Neural cell (in vitro differentiated cells): ENCODE measurements around the gene SPDYE5.
"Not testable (repeated sequence)": the region's sequence is repeated elsewhere in the genome, so short reads cannot be mapped to it uniquely, and the experiment has no call there.

Experiments used
- EP300 ChIP-seq: fragments of 450-650 bp; conservative IDR thresholded peaks from 2 replicates; pipeline ENCODE4 v1.6.1; 2014; ENCODE audit warnings: antibody characterized with exemption, mild to moderate bottlenecking, moderate library complexity; ENCODE audit not compliant: poor library complexity, severe bottlenecking
- EZH2 ChIP-seq: fragments of 200-600, 300-800 bp; shearing (Covaris generic), sonication (generic); IDR thresholded peaks from 2 replicates; pipeline ENCODE4 v1.6.1; 2014; ENCODE audit warnings: antibody characterized with exemption, low read length, borderline replicate concordance, mild to moderate bottlenecking; ENCODE audit not compliant: insufficient read depth, poor library complexity, severe bottlenecking
- MXI1 ChIP-seq: fragments of 450-650 bp; conservative IDR thresholded peaks from 2 replicates; pipeline ENCODE4 v1.6.1; 2014; ENCODE audit warnings: antibody characterized with exemption, mild to moderate bottlenecking; ENCODE audit not compliant: poor library complexity, severe bottlenecking
- POLR2AphosphoS5 ChIP-seq: IDR thresholded peaks from 2 replicates; pipeline ENCODE4 v1.6.1; 2012
- RAD21 ChIP-seq: fragments of 450-650 bp; conservative IDR thresholded peaks from 2 replicates; pipeline ENCODE4 v1.6.1; 2014; ENCODE audit warnings: antibody characterized with exemption, mild to moderate bottlenecking, moderate library complexity
- SMC3 ChIP-seq: fragments of 450-650 bp; conservative IDR thresholded peaks from 2 replicates; pipeline ENCODE4 v1.6.1; 2014; ENCODE audit warnings: antibody characterized with exemption, mild to moderate bottlenecking, moderate library complexity; ENCODE audit not compliant: poor library complexity
- TAF1 ChIP-seq: IDR thresholded peaks from 2 replicates; pipeline ENCODE4 v1.6.1; 2012; ENCODE audit warnings: low read depth
- TF ChIP-seq, protein P1 (sequence below): fragments of 450-650 bp; IDR thresholded peaks from 2 replicates; pipeline ENCODE4 v1.5.1; 2014; ENCODE audit warnings: antibody characterized with exemption, mild to moderate bottlenecking, moderate library complexity; ENCODE audit not compliant: poor library complexity, severe bottlenecking
- TF ChIP-seq, protein P2 (sequence below): IDR thresholded peaks from 2 replicates; pipeline ENCODE4 v1.6.1; 2012; ENCODE audit warnings: borderline replicate concordance

DNA sequence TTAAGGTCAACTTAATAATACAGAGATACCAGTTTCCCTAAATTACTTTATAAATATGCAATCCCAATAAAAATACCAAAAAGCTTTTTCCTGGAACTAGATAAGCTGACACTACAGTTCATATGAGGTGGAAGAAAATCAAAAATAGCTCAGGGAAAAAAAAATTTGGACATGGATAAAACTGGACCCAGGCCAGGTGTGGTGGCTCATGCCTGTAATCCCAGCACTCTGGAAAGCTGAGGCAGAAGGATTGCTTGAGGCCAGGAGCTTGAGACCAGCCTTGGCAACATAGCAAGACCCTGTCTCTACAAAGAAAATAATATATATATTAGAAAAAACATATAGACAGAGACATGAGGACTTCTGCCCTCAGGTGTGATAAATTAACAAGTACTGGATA lies 14.7 kb upstream of the SPDYE5 start:
- TF ChIP-seq, protein P1, sequence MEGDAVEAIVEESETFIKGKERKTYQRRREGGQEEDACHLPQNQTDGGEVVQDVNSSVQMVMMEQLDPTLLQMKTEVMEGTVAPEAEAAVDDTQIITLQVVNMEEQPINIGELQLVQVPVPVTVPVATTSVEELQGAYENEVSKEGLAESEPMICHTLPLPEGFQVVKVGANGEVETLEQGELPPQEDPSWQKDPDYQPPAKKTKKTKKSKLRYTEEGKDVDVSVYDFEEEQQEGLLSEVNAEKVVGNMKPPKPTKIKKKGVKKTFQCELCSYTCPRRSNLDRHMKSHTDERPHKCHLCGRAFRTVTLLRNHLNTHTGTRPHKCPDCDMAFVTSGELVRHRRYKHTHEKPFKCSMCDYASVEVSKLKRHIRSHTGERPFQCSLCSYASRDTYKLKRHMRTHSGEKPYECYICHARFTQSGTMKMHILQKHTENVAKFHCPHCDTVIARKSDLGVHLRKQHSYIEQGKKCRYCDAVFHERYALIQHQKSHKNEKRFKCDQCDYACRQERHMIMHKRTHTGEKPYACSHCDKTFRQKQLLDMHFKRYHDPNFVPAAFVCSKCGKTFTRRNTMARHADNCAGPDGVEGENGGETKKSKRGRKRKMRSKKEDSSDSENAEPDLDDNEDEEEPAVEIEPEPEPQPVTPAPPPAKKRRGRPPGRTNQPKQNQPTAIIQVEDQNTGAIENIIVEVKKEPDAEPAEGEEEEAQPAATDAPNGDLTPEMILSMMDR: not testable (repeated sequence)
- TF ChIP-seq POLR2AphosphoS5, TAF1, EP300, EZH2, RAD21, MXI1, SMC3: not testable (repeated sequence)
- TF ChIP-seq, protein P2, sequence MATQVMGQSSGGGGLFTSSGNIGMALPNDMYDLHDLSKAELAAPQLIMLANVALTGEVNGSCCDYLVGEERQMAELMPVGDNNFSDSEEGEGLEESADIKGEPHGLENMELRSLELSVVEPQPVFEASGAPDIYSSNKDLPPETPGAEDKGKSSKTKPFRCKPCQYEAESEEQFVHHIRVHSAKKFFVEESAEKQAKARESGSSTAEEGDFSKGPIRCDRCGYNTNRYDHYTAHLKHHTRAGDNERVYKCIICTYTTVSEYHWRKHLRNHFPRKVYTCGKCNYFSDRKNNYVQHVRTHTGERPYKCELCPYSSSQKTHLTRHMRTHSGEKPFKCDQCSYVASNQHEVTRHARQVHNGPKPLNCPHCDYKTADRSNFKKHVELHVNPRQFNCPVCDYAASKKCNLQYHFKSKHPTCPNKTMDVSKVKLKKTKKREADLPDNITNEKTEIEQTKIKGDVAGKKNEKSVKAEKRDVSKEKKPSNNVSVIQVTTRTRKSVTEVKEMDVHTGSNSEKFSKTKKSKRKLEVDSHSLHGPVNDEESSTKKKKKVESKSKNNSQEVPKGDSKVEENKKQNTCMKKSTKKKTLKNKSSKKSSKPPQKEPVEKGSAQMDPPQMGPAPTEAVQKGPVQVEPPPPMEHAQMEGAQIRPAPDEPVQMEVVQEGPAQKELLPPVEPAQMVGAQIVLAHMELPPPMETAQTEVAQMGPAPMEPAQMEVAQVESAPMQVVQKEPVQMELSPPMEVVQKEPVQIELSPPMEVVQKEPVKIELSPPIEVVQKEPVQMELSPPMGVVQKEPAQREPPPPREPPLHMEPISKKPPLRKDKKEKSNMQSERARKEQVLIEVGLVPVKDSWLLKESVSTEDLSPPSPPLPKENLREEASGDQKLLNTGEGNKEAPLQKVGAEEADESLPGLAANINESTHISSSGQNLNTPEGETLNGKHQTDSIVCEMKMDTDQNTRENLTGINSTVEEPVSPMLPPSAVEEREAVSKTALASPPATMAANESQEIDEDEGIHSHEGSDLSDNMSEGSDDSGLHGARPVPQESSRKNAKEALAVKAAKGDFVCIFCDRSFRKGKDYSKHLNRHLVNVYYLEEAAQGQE: not testable (repeated sequence)
